Tracheal epithelial cell (primary cell): ENCODE data around the gene ADGRL1. TPM values are rescaled to one million over a fixed set of nuclear protein-coding genes. Genes with fewer than 3 reads are reported as not detected.

Experiments used
- total RNA-seq: library from RNA; depleted of rRNA; stranded (reverse); fragments of >200 nt; gene quantifications from 2 replicates; pipeline ENCODE4 v1.2.1, GENCODE V29; 2014

Gene ADGRL1
- total RNA-seq, result 2.8 and 4.1 TPM in 2 replicates

GRCh38 chr19:14205452-14206287 is at the start of gene ADGRL1:
TSS of gene ADGRL1 (minus strand) at chr19:14206169. CDS start at chr19:14183602, 22,567 bp downstream.

DNA sequence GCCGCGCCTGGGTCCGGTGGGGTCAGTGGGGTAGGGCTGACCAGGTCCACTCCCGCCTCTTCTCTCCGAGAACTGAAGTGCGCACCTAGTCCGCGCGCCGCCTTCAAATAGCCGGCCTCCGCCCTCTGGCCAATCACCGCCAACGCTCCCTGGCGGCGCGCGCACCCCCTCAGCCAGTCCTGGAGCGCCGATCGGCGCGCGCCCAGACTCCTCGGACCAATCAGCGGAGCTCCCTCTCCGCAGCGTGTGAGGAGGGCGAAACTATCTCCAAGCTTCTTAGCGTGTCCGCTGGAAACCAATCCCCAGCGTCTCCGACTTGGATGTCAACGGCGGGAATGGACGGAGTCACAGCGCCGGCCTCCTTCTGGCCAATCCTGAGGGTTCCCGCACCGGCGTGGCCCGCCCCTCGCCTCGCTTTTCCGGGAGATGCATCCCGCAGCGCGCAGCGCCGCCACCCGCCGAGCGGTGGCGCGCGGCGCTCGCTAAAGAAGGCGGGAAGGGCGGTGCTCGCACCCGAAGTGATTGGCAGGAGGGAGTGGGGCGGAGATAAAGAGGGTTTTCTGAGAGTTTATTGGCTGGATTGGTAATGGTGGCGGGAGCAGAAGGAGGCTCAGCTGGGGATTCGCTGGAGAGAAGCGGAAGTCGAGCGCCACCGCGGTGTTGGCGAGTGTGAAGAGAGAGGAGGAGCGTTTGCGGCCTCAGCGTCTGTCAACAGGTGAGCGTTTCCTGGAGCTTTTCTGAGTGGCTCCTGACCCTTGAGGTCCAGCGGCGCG is 69.3 kb downstream of the ADGRL1 start, which contains the start of gene ASF1B:
ASF1B (minus strand) TSS at position 81 of the 773 bp plus-strand sequence. CDS start 133 bp downstream, outside the sequence.

GRCh38 chr19:14117668-14118164 is 88.3 kb downstream of the ADGRL1 start, which contains the start of gene PRKACA:
TSS of gene PRKACA (minus strand) at chr19:14117762. CDS start at chr19:14117547, 215 bp downstream.

Other genes starting within 250 kb of the ADGRL1 start
- 1.2 and 1.9 TPM in 2 replicates for gene RFX1, start 199.8 kb downstream of the ADGRL1 start, total RNA-seq
- gene RLN3, start 178.0 kb downstream of the ADGRL1 start, total RNA-seq, result not detected in 2 replicates
- gene IL27RA, start 174.4 kb downstream of the ADGRL1 start, total RNA-seq, result 1.3 and 8.7 TPM in 2 replicates
- gene PALM3, start 144.1 kb downstream of the ADGRL1 start, total RNA-seq, result not detected in 2 replicates
- 0.64 and 0.72 TPM in 2 replicates for gene MISP3, start 133.4 kb downstream of the ADGRL1 start, total RNA-seq
- gene C19orf67, start 120.4 kb downstream of the ADGRL1 start, total RNA-seq, result 0.48 TPM in 1 of 2 replicates, not detected in the other
- gene SAMD1, start 115.4 kb downstream of the ADGRL1 start, total RNA-seq, result 23.1 and 43.7 TPM in 2 replicates
- gene PRKACA, start 88.4 kb downstream of the ADGRL1 start, total RNA-seq, result 18.8 and 28.6 TPM in 2 replicates
- 1.7 TPM in 1 of 2 replicates, not detected in the other for gene ASF1B, start 69.6 kb downstream of the ADGRL1 start, total RNA-seq
- gene ADGRE5, start 175.3 kb upstream of the ADGRL1 start, total RNA-seq, result 6.5 and 6.6 TPM in 2 replicates
- gene DDX39A, start 213.2 kb upstream of the ADGRL1 start, total RNA-seq, result 45.8 and 62.7 TPM in 2 replicates
- gene PKN1, start 227.1 kb upstream of the ADGRL1 start, total RNA-seq, result 45.2 and 49.9 TPM in 2 replicates